Brain microvascular endothelial cell (primary cell): ENCODE data around the gene SDF4.

Experiments
- DNase-seq: peaks from one replicate; pipeline ENCODE4 v3.0.0-alpha.2; 2020
- H3K27ac ChIP-seq: fragments of 250-450 bp; sonication (Bioruptor Pico); 2 replicates; pipeline ENCODE4 v1.5.1; 2020; ENCODE audit warnings: mild to moderate bottlenecking, moderate library complexity
- H3K27me3 ChIP-seq: fragments of 250-450 bp; sonication (Bioruptor Pico); replicated peaks from 2 replicates; pipeline ENCODE4 v1.5.1; 2020; ENCODE audit warnings: mild to moderate bottlenecking
- H3K36me3 ChIP-seq: fragments of 250-450 bp; sonication (Bioruptor Pico); replicated peaks from 2 replicates; pipeline ENCODE4 v1.5.1; 2020; ENCODE audit warnings: mild to moderate bottlenecking
- H3K4me3 ChIP-seq: 2 replicates; pipeline ENCODE4 v1.5.1; 2011; ENCODE audit warnings: low read depth, mild to moderate bottlenecking, control low read depth, low read length, moderate library complexity
- in situ Hi-C: cut with HindIII; loops from 2 replicates; pipeline ENCODE4 v1.10.0; 2017; ENCODE audit warnings: low sequenced_read_pairs, low pct_ligation_motif_present
- TF ChIP-seq, protein P1 (sequence below): IDR thresholded peaks from 2 replicates; pipeline ENCODE4 v1.5.1; 2011; ENCODE audit warnings: low read depth, mild to moderate bottlenecking, moderate library complexity, low read length, control low read depth, inconsistent platforms; ENCODE audit errors: missing control alignments

Gene SDF4

GRCh38 chr1:1222575-1223225 lies 9.1 kb downstream of the SDF4 start:
- in situ Hi-C loops, result no loop called here
- TF ChIP-seq, protein P1, sequence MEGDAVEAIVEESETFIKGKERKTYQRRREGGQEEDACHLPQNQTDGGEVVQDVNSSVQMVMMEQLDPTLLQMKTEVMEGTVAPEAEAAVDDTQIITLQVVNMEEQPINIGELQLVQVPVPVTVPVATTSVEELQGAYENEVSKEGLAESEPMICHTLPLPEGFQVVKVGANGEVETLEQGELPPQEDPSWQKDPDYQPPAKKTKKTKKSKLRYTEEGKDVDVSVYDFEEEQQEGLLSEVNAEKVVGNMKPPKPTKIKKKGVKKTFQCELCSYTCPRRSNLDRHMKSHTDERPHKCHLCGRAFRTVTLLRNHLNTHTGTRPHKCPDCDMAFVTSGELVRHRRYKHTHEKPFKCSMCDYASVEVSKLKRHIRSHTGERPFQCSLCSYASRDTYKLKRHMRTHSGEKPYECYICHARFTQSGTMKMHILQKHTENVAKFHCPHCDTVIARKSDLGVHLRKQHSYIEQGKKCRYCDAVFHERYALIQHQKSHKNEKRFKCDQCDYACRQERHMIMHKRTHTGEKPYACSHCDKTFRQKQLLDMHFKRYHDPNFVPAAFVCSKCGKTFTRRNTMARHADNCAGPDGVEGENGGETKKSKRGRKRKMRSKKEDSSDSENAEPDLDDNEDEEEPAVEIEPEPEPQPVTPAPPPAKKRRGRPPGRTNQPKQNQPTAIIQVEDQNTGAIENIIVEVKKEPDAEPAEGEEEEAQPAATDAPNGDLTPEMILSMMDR, result no peak
- no peaks in the 10 kb centered on the region for H3K27me3 ChIP-seq
- H3K27ac ChIP-seq, result no peak overlapping the region
- no peak for DNase-seq
- H3K4me3 ChIP-seq, result no peak overlapping the region
- peaks cover 68% of the 10 kb centered on the region for H3K36me3 ChIP-seq

GRCh38 chr1:1221887-1222574 lies 9.8 kb downstream of the SDF4 start:
- TF ChIP-seq, protein P1, result no peak
- in situ Hi-C loops, result no loop called here
- peaks cover 71% of the 10 kb centered on the region for H3K36me3 ChIP-seq
- no peak overlapping the region for H3K4me3 ChIP-seq
- no peak for DNase-seq
- H3K27ac ChIP-seq, result no peak overlapping the region
- no peaks in the 10 kb centered on the region for H3K27me3 ChIP-seq

DNA sequence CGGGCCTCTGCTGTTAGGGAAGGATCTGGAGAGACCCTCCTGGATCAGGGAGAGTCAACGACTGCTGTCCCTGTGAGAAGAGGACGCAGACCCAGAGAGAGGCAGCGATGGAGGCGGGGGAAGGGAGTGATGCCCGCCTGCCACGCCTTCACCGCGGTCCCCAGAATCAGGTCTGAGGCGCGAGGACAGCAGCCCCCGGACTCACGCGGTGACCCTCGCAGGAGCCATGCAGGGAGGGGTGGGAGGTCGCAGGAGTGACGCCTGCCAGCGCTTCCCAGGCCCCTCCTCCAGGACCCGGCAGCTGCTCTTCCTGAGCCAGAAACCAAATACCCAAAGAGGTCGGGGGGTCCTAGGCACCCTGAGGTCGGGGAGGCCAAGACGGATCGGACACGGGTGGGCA lies 11.6 kb downstream of the SDF4 start:
- in situ Hi-C loops, result no loop called here
- Histone ChIP-seq H3K36me3 (peaks cover 69% of the 10 kb centered on the region), H3K27me3 (no peaks in the 10 kb centered on the region), H3K4me3 (no peak overlapping the region), H3K27ac (no peak overlapping the region)
- DNase-seq, result no peak
- TF ChIP-seq, protein P1, result no peak

- TF ChIP-seq, protein P1, result no peak
- no peak overlapping the region for H3K27ac ChIP-seq
- H3K27me3 ChIP-seq, result no peaks in the 10 kb centered on the region
- in situ Hi-C loops, result no loop called here
- no peak overlapping the region for H3K4me3 ChIP-seq
- H3K36me3 ChIP-seq, result peaks cover 64% of the 10 kb centered on the region
- DNase-seq, result no peak
Observed at GRCh38 chr1:1219341-1219740, 12.5 kb downstream of the SDF4 start.

DNA sequence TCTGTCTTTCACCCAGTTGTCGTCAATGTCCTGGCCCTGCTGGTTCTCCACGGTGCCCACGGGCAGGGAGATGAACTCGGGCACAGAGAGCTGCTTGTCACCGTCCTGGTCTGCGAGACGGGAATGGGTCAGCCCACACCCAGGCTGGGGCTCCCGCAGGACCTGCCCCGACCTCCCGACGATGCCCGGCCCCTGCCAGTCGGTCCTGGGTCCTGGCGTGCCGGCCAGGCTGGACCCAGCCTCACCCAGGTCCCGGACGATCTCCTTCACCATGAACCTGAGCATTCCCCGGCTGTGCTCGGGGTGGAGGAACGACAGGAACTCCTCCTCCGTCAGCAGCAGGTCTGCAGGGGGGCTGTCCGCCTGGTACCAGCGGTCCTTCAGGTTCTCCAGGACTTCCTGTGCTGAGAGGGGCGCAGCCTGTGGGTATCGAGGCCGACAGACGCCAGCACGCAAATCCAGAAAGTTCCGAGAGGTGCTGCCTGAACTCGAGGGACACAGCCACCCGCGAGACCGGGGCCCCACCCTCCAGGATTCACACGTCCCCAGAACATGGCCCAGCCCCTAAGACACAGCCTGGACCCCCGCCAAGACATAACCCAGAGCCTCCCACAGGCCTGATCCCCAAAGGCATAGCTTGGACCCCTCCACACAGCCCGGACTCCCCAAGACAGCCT lies 13.1 kb downstream of the SDF4 start:
- Histone ChIP-seq H3K27ac (no peak overlapping the region), H3K4me3 (no peak overlapping the region), H3K27me3 (no peaks in the 10 kb centered on the region), H3K36me3 (peaks cover 61% of the 10 kb centered on the region)
- TF ChIP-seq, protein P1, result no peak
- DNase-seq, result no peak
- in situ Hi-C loops, result no loop called here
